HG02970 (cell line): ENCODE data around the gene HELQ.

Experiments
- ATAC-seq: cut with Tn5 transposase; IDR thresholded peaks from one replicate; pipeline ENCODE4 v1.9.1; 2021; ENCODE audit warnings: mild to moderate bottlenecking, moderate library complexity, moderate number of reproducible peaks; ENCODE audit not compliant: unreplicated experiment, low FRiP score

Gene HELQ

GRCh38 chr4:83372931-83373330, 82.7 kb downstream of the HELQ start:
- ATAC-seq, result no peak

- no peak for ATAC-seq
These were observed 83.7 kb downstream of the HELQ start for GRCh38 chr4:83371936-83372335.

GRCh38 chr4:83371235-83371634, 84.4 kb downstream of the HELQ start:
- ATAC-seq, result no peak

- ATAC-seq, result no peak
These were observed 85.0 kb downstream of the HELQ start for GRCh38 chr4:83370640-83370906.

- ATAC-seq, result no peak
These were observed 85.6 kb downstream of the HELQ start for GRCh38 chr4:83369831-83370639.

- ATAC-seq, result no peak
These were observed 91.3 kb downstream of the HELQ start for GRCh38 chr4:83364312-83364711.

- ATAC-seq, result no peak
These were observed 92.9 kb downstream of the HELQ start for GRCh38 chr4:83362492-83363329.

GRCh38 chr4:83361416-83362103, 94.1 kb downstream of the HELQ start:
- ATAC-seq, result no peak

GRCh38 chr4:83360018-83360417, 95.6 kb downstream of the HELQ start:
- ATAC-seq, result no peak

GRCh38 chr4:83358410-83358809, 97.2 kb downstream of the HELQ start:
- no peak for ATAC-seq
